ENCODE measurements around the gene RPL18A.

DNA sequence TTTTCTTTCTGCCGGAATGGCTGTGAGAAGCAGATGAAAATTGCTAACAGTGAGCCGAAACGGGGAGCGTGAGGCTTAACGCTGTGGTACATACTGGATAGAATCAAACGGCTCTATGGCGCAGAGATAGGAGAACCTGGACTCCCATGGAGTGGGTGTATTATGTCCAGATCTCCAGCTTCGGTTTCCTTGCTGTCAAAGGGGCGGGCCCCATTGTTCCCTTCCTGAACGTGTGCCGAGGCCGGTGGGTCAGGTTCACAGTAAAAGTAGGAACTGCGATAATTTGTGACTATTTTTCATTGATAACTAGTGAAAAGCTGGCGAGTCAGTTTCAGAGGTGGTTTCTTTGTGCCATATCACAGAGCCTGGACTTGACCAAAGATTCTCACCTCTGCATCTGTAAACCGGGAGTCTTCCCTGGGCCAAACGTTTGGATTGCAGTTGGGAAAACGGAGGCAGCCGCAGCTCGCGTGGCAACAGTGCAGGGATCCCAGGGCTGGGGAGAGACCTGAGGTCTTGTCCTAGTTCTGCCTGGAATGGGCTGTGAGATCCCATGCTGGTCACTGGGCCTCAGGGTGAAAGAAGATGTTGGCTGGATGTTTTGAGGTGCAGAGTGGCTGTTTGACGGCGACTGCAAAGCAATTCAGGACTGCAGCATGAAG, 752 bp downstream of the RPL18A start:
- TF ChIP-seq EZH2 (IDR thresholded peaks at IDR 0.05; ENCODE audit: insufficient read depth, poor library complexity, severe bottlenecking) (no peak), EZH2phosphoT487 (IDR thresholded peaks at IDR 0.05; ENCODE audit: insufficient read depth, low read depth) (no peak)

Measured in GM23248 (cell line).